Measurements from ENCODE around the gene FDXR.

Gene FDXR

GRCh38 chr17:74842146-74842598, 30.6 kb downstream of the FDXR start:
- no peak for DNase-seq (ENCODE audit: extremely low read depth, low read depth)
- H3K4me3 ChIP-seq (replicated peaks; ENCODE audit: low read depth, low read length): no peak overlapping the region
- TF ChIP-seq, protein P1, sequence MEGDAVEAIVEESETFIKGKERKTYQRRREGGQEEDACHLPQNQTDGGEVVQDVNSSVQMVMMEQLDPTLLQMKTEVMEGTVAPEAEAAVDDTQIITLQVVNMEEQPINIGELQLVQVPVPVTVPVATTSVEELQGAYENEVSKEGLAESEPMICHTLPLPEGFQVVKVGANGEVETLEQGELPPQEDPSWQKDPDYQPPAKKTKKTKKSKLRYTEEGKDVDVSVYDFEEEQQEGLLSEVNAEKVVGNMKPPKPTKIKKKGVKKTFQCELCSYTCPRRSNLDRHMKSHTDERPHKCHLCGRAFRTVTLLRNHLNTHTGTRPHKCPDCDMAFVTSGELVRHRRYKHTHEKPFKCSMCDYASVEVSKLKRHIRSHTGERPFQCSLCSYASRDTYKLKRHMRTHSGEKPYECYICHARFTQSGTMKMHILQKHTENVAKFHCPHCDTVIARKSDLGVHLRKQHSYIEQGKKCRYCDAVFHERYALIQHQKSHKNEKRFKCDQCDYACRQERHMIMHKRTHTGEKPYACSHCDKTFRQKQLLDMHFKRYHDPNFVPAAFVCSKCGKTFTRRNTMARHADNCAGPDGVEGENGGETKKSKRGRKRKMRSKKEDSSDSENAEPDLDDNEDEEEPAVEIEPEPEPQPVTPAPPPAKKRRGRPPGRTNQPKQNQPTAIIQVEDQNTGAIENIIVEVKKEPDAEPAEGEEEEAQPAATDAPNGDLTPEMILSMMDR (IDR thresholded peaks at IDR 0.05; ENCODE audit: low read depth, low read length, missing control alignments): peak; percentile 4

DNA sequence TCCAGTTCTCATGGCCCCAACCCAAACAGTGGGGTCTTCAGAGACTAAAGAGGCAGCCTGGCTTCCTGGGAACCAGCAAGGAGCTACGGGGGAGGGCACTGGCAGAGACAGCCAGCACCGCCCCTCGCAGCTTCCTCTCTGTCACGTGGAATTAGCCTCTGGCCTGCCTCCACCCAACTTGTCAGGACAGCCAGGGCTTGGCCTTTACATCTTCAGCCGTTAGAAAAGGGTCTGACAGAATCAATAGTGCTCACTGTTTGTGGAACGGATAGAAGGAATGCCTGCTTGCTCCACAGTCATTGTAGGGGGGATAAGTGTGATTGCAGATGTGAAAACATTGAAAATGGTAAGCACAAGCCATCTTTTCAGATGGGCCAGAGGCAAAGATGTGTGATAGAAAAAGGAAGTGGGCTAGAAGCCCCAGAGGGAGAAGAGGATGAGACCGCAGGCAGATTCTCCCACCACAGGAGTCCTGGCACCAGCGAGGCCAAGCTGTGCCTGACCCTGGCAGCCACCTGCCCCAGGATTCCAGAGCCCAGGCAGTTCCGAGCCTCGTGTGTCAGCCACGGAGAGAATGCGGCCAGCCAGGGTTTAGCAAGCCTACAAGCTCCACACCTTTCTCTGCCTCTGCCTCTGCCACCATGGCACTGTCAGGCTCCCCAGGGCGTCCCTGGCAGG, 31.7 kb downstream of the FDXR start:
- H3K4me3 ChIP-seq (replicated peaks; ENCODE audit: low read depth, low read length): no peak overlapping the region
- TF ChIP-seq, protein P1 (IDR thresholded peaks at IDR 0.05; ENCODE audit: low read depth, low read length, missing control alignments): no peak
- no peak for DNase-seq (ENCODE audit: extremely low read depth, low read depth)

- no peak overlapping the region for H3K4me3 ChIP-seq (replicated peaks; ENCODE audit: low read depth, low read length)
- no peak for DNase-seq (ENCODE audit: extremely low read depth, low read depth)
- TF ChIP-seq, protein P1 (IDR thresholded peaks at IDR 0.05; ENCODE audit: low read depth, low read length, missing control alignments): no peak
Observed at GRCh38 chr17:74839990-74840852, 32.6 kb downstream of the FDXR start.

GRCh38 chr17:74838274-74838673, 34.5 kb downstream of the FDXR start:
- no peak for DNase-seq (ENCODE audit: extremely low read depth, low read depth)
- TF ChIP-seq, protein P1 (IDR thresholded peaks at IDR 0.05; ENCODE audit: low read depth, low read length, missing control alignments): no peak
- no peak overlapping the region for H3K4me3 ChIP-seq (replicated peaks; ENCODE audit: low read depth, low read length)

- no peak for DNase-seq (ENCODE audit: extremely low read depth, low read depth)
- no peak overlapping the region for H3K4me3 ChIP-seq (replicated peaks; ENCODE audit: low read depth, low read length)
- TF ChIP-seq, protein P1 (IDR thresholded peaks at IDR 0.05; ENCODE audit: low read depth, low read length, missing control alignments): no peak
Observed at GRCh38 chr17:74836691-74837467, 35.9 kb downstream of the FDXR start.

DNA sequence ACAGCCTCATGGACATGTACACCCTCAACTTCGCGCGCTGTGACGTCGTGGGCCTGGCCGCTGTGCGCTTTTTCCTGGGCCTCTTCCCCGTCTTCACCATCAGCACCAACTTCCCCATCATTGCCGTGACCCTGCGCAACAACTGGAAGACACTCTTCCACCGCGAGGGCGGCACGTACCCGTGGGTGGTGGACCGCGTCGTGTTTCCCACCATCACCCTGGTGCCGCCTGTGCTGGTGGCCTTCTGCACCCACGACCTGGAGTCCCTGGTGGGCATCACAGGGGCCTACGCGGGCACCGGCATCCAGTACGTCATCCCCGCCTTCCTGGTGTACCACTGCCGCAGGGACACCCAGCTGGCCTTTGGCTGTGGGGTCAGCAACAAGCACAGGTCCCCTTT, 36.6 kb downstream of the FDXR start:
- no peak overlapping the region for H3K4me3 ChIP-seq (replicated peaks; ENCODE audit: low read depth, low read length)
- TF ChIP-seq, protein P1 (IDR thresholded peaks at IDR 0.05; ENCODE audit: low read depth, low read length, missing control alignments): no peak
- no peak for DNase-seq (ENCODE audit: extremely low read depth, low read depth)

Data from HFF-Myc (cell line).